ENCODE data around the gene EGFL6. TPM values are rescaled to one million over a fixed set of nuclear protein-coding genes. Genes with fewer than 3 reads are reported as not detected.
"Not testable (repeated sequence)": the region's sequence is repeated elsewhere in the genome, so short reads cannot be mapped to it uniquely, and the experiment has no call there.

The EGFL6 gene
- total and polyA plus RNA-seq, 10 donors: 0.06 to 0.44 (median 0.19) TPM; not detected in 5

DNA sequence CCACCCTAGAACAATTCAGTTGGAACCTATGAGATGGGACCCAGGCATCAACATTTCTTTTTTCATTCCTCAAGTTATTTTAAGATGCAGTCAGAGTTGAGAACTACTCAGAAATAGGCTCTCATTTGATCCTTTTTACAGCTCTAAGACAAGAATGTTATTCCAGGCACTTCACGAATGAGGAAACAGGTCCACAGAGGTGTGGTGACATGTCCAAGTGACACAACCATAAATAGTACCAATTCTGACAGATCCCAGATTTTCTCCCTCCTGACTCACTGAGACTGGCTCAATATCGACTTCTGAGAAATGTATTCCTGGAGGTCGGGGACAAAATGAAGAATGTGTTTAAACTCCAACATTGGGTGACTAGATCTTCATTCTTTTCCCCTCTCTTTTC lies 94.6 kb downstream of the EGFL6 start:
- Histone ChIP-seq H3K4me1 (peaks cover 0 to 3% (median 2%) of the 10 kb centered on the region in 6 donors), H3K27me3 (replicated peaks in 1 of 7) (peaks cover 0 to 7% (median 0%) of the 10 kb centered on the region in 7 donors), H3K36me3 (peaks cover 0 to 57% (median 18%) of the 10 kb centered on the region in 6 donors), H3K9me3 (no peaks in the 10 kb centered on the region), H3K27ac (peak overlapping the region in 1 of 8 donors; percentile 12), H3K4me3 (no peak overlapping the region)
- intact Hi-C loops (cut with DNase I; ENCODE audit: low total_unique reads): no loop called here
- WGBS, 5 donors: 81 to 92% (median 87%) methylated on average over 3 of the region's 3 CpGs
- DNase-seq: no peak
- no peak for TF ChIP-seq CTCF (IDR thresholded peaks at IDR 0.05 in 8 of 11, conservative IDR thresholded peaks at IDR 0.05 in 3 of 11)
- no peak for TF ChIP-seq POLR2AphosphoS5 (IDR thresholded peaks at IDR 0.05)
- no peak for TF ChIP-seq POLR2A (IDR thresholded peaks at IDR 0.05)

DNA sequence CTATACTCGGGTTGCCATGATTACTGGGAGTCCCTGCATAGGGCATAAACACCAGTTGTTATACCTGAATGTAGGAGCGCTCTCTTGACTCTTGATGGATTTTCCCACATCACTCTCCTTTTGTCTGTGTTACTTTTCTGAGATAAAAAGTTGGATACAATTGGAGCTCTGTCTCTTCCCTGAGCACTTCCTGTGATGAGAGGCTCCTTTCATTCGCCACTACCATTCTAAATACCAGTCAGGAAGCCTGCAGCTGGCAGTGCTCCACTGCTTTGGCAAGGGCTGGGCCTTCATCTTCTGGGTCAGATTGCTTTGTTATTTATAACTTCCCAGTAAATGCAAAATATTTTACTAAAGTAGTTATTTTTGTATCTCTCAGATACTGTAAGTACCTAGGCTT lies 97.4 kb downstream of the EGFL6 start:
- Histone ChIP-seq H3K27ac (peak overlapping the region in 2 of 8 donors; percentile 9 to 21), H3K4me1 (no peaks in the 10 kb centered on the region), H3K36me3 (peaks cover 0 to 40% (median 13%) of the 10 kb centered on the region in 6 donors), H3K9me3 (no peaks in the 10 kb centered on the region), H3K27me3 (replicated peaks in 1 of 7) (peaks cover 0 to 17% (median 0%) of the 10 kb centered on the region in 7 donors), H3K4me3 (no peak overlapping the region)
- intact Hi-C loops (cut with DNase I; ENCODE audit: low total_unique reads): no loop called here
- 69 to 85% (median 77%) methylated on average over 3 of the region's 3 CpGs for WGBS, 5 donors
- no peak for DNase-seq
- TF ChIP-seq CTCF (IDR thresholded peaks at IDR 0.05 in 8 of 11, conservative IDR thresholded peaks at IDR 0.05 in 3 of 11) (no peak), POLR2AphosphoS5 (IDR thresholded peaks at IDR 0.05) (no peak), POLR2A (IDR thresholded peaks at IDR 0.05) (no peak)

DNA sequence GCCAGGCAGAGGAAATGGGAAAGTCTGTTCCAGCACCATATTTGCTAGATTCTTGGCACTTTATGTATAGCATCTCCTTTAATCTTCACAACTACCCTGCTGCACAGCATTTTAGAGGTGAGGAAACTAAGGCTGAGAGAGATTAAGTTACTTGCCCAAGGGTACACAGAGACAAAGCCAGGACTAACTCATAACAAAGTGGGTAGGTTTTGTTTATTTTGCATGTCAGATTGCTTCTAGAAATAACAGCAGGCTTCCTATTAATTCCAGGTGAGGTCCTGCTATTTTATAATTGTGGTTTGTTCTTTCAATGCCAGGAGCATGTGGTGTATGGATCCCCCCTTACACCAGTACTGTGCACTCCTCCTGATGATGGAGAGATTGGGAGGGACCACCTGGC lies 98.5 kb downstream of the EGFL6 start:
- H3K36me3 ChIP-seq: peaks cover 0 to 29% (median 11%) of the 10 kb centered on the region in 6 donors
- no peak overlapping the region for H3K27ac ChIP-seq
- intact Hi-C loops (cut with DNase I; ENCODE audit: low total_unique reads): no loop called here
- no peak for TF ChIP-seq POLR2AphosphoS5 (IDR thresholded peaks at IDR 0.05)
- no peak for TF ChIP-seq POLR2A (IDR thresholded peaks at IDR 0.05)
- TF ChIP-seq CTCF (IDR thresholded peaks at IDR 0.05 in 8 of 11, conservative IDR thresholded peaks at IDR 0.05 in 3 of 11): no peak
- H3K9me3 ChIP-seq: no peaks in the 10 kb centered on the region
- peaks cover 0 to 18% (median 0%) of the 10 kb centered on the region in 7 donors for H3K27me3 ChIP-seq (replicated peaks in 1 of 7)
- DNase-seq: no peak
- no peaks in the 10 kb centered on the region for H3K4me1 ChIP-seq
- no peak overlapping the region for H3K4me3 ChIP-seq

- TF ChIP-seq POLR2A (IDR thresholded peaks at IDR 0.05) (no peak), CTCF (IDR thresholded peaks at IDR 0.05 in 8 of 11, conservative IDR thresholded peaks at IDR 0.05 in 3 of 11) (no peak), POLR2AphosphoS5 (IDR thresholded peaks at IDR 0.05) (no peak)
- DNase-seq: no peak
- WGBS, 5 donors: 23 to 45% (median 37%) methylated on average over 9 of the region's 9 CpGs
- H3K27ac ChIP-seq: peak overlapping the region in 5 of 8 donors; percentile 19 to 48 (median 27)
- no peaks in the 10 kb centered on the region for H3K9me3 ChIP-seq
- peaks cover 0 to 15% (median 0%) of the 10 kb centered on the region in 6 donors for H3K36me3 ChIP-seq
- H3K27me3 ChIP-seq (replicated peaks in 1 of 7): peaks cover 0 to 23% (median 0%) of the 10 kb centered on the region in 7 donors
- intact Hi-C loops (cut with DNase I; ENCODE audit: low total_unique reads): no loop called here
- peak overlapping the region in 1 of 8 donors; percentile 30 for H3K4me3 ChIP-seq
- H3K4me1 ChIP-seq: no peaks in the 10 kb centered on the region
Observed at GRCh38 chrX:13669246-13669737, 99.9 kb downstream of the EGFL6 start.

DNA sequence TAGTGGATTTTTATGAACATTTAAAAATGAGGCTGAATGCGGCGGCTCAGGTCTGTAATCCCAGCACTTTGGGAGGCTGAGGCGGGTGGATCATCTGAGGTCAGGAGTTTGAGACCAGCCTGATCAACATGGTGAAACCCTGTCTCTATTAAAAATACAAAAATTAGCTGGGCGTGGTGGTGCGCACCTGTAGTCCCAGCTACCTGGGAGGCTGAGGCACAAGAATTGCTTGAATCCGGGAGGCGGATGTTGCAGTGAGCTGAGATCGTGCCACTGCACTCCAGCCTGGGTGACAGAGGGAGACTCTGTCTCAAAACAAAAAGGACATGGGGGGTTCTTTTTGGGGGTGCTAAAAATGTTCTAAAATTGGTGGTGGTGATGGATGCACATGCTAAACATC lies 100.4 kb downstream of the EGFL6 start:
- H3K9me3 ChIP-seq; intact Hi-C loops (cut with DNase I; ENCODE audit: low total_unique reads); DNase-seq; H3K4me1 ChIP-seq: not testable (repeated sequence)
- Histone ChIP-seq H3K27ac (peak overlapping the region in 5 of 8 donors; percentile 19 to 48 (median 27)), H3K27me3 (replicated peaks in 1 of 7) (peaks cover 0 to 23% (median 0%) of the 10 kb centered on the region in 7 donors), H3K4me3 (peak overlapping the region in 1 of 8 donors; percentile 30), H3K36me3 (peaks cover 0 to 12% (median 0%) of the 10 kb centered on the region in 6 donors)
- 87 to 91% (median 88%) methylated on average over 8 of the region's 8 CpGs for WGBS, 5 donors

Data from spleen (tissue), 11 donors.